ENCODE data around the gene PWP2.
"Not testable (repeated sequence)": the region's sequence is repeated elsewhere in the genome, so short reads cannot be mapped to it uniquely, and the experiment has no call there.

PWP2 gene

DNA sequence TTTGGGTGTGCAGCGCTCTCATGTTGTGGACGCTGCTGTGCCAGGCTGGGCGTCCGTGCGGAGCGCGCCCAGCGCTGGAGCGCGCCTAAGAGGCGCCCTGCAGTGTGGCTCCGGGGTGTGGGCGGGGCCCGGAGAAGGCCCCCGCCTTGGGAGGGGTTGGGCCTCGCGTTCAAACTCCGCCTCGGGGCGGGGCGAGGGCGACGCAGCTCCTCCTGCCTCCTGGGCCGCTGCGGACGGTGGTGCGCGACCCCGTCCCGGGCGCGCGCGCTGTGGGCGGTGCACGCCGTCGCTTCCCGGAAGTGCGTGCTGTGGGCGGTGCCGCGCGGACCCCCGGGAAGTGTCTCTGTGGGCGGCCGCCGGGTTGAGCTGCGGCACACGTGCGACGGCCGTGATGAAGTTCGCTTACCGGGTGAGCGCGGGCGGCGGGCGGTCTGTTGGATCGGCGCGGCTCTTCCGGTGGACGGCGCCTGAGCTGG lies at the start of gene PWP2:
Gene PWP2 (plus strand): TSS at position 374 of the 476 bp plus-strand sequence. CDS start 18 bp downstream, at position 392.
- not testable (repeated sequence) for DNase-seq

- DNase-seq: no peak
Measured at GRCh38 chr21:44057960-44058651, 49.1 kb upstream of the PWP2 start.

DNA sequence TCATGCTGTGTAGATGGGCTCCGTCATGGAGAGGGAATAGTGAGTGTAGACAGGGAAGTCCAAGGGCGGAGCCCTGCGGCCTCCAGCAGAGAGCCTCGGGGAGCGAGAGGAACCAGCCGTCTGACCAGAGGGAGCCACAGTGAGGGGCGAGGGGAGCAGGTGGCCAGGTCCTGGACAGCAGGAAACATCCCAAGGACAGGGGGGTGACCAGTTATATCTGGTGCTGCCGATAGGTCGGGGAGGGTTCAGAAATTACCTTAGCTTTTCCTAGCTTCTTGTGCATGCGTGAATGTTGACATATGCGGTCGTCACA lies 48.6 kb upstream of the PWP2 start:
- no peak for DNase-seq

DNA sequence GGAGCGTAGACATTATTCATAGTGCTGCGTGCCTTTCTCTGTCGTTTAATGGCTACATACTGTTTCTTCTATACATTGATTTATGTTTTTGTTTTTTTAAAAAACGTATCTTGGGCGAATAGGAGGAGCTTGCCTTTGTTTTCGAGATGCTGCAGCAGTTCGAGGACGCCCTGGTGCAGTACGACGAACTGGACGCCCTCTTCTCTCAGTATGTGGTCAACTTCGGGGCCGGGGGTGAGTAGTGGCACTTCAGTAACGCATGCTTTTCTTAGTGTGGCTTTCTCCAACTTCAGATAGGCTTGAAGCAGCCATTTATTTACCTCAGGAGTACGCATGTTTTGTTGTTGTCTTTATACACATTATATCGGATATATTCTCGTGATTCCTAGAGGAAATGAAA lies 48.2 kb upstream of the PWP2 start:
- DNase-seq: no peak

DNA sequence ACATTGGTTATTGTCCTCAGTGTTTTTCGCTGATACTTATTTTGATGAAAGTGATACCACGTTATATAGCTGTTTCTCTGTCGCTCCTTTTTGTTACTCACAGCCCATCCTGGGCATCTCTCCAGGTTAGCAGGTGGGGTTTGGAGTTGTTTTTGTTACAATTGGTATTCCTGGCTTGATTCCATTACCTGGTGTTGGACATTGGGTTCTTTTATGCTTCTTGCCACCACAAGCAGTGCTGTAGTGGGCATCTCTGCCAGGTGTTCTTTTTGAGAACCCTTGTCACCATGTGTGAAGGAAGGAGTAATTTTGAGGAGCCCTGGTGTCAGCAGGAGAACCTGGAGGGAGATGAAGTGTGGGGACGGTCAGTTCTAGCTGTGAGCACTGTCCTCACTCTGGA lies 47.5 kb upstream of the PWP2 start:
- no peak for DNase-seq

- no peak for DNase-seq
Measured at GRCh38 chr21:44062380-44062779, 44.8 kb upstream of the PWP2 start.

DNA sequence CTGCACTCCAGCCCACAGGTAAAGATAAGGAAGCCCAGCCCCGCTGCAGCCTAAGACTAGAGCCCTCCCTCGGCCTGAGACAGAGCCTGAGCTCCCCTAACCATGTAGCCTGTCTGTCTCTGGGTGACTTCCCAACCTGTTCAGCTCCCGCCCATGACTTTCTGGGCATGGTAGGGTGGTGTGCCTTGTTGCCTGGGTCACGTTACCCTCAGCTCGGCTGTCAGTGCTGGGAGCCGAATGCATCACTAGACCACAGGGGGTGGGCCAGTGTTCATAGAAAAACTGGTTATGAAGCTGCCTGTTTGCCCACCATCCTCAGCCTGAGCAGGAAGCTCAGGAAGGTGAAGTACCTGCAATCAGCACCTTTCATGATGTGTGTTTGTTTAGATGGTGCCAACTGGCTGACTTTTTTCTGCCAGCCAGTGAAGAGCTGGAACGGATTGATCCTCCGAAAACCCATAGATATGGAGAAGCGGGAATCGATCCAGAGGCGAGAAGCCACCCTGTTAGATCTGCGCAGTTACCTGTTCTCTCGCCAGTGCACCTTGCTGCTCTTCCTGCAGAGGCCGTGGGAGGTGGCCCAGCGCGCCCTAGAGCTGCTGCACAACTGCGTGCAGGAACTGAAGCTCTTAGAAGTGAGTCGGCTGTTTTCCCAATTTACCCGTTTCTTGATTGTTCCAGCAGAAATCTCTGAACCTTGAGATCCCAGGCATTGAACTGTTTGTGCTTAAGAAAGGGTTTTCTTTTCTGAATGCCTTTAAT lies 43.9 kb upstream of the PWP2 start:
- no peak for DNase-seq

DNA sequence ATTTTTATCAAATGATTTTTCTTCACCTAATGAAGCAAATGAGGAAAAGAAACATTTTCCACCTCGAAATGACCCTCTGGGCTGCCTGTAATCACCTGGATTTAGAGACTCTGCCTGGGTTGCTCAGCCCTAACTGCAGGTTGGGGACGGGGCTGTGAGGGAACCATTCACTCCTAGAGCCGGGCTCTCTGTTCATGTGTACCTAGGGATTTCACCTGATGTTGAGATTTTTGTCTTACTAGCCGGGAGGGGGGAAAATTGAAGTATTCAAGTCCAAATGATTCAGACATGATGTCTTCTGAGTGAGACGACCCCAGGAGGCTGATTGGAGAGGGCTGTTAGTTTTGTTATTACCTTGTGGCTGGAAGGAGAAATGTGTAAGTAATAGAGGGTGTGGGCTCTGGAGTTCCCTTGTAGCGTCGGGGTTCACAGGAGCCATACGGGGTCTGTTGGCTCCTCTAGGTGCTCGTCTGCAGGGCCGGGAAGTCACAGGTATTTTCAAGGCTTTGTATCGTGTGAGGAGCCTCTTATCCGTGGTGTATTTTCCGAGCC lies 42.3 kb upstream of the PWP2 start:
- DNase-seq: no peak

- no peak for DNase-seq
Measured at GRCh38 chr21:44065428-44065827, 41.8 kb upstream of the PWP2 start.

GRCh38 chr21:44066116-44066515 lies 41.1 kb upstream of the PWP2 start:
- DNase-seq: no peak

DNA sequence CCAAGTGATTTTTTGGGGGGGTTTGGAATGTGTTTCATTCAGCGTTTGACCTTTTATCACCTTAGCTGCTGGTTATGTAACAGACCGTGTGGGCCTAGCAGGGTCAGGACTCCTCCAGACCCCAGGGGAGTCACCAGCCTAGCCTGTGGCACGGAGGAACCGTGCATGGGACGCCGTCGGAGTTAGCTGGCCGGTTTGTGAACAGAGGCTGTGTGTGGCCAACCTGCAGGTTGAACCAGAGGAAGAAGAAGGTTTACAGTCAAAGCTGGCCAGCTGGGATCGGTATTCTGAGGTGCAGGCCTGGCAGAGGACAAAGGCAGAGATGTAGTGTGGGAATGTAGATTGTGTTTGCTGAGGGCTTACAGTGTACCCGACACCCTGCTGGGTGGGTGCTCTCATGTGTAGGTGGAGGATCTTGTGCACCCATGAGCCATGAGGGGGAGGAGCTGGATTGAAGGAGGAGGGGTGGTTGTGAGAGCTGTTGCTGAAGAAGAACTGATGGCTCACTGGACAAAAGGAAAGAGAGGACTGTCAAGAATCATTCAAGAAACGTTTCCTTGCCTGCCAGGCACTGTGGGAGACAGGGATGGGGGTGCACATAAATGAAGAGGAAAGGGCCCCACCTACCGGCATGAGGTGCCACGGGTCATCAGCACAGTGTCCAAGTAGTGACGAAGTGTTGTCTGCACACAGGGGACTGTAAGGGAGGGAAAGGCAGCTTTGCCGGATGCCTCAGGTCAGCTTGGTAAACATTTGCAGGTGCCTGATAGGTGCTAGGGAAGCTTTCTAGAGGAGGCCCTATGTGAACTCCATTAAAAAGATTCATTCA lies 40.0 kb upstream of the PWP2 start:
- DNase-seq: no peak

DNA sequence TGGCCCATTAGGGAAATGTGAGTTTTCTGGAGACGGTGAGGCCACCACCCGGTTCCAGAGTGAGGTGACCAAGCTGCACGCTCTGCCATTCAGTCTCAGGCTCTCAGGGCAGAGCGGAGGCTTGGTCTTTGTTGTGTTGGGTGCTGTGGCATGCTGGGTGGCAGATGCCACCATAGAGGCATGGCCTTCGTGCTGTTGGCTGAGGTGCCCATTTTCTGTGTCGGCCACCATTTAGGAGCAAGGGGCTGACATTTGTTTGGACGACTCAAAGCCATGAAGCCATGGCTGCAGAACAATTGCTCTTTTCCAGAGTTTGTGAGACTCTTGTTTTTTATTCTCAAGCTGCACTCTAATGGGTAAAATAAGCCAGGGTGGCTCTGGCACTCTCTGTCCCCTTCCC lies 36.8 kb upstream of the PWP2 start:
- DNase-seq: no peak

- DNase-seq: no peak
Measured at GRCh38 chr21:44071359-44072104, 35.7 kb upstream of the PWP2 start.

GRCh38 chr21:44072111-44072510 lies 35.1 kb upstream of the PWP2 start:
- no peak for DNase-seq

GRCh38 chr21:44074315-44074958 lies 32.8 kb upstream of the PWP2 start:
- DNase-seq: no peak

DNA sequence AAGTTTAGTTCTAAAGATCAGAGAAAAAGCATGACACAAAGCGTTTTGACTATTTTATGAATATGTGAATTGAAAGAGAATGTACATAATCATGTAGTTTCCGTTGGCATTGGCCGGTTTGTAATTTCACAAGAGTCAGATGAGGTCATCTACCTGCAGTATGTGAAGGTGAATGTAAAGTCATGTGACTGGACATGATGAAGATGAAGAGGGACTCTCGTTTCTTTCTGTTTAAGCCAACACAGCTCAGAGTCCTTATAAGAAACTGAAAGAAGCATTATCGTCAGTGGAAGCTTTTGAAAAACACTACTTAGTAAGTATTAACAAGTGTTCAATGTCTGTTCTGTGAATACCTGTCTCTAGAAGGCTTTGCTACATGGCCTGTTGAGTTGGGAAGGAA lies 30.9 kb upstream of the PWP2 start:
- no peak for DNase-seq

- no peak for DNase-seq
Measured at GRCh38 chr21:44078411-44078981, 28.7 kb upstream of the PWP2 start.

DNA sequence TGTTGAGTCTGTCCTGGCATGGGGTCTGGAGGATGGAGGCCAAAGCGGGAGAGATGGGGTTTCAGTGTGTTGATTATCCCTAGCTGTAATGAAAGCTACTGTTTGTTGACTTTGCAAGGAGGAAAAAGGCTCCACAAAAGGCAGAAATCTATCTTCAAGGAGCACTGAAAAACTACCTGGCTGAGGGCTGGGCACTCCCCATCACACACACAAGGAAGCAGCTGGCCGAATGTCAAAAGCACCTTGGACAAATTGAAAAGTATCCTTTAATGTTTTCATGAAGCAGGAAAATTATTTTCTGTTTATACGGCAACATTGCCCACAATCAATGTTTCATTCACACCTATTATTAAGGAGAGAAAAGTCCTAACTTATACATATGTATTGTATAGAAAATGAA lies 27.8 kb upstream of the PWP2 start:
- DNase-seq: no peak

DNA sequence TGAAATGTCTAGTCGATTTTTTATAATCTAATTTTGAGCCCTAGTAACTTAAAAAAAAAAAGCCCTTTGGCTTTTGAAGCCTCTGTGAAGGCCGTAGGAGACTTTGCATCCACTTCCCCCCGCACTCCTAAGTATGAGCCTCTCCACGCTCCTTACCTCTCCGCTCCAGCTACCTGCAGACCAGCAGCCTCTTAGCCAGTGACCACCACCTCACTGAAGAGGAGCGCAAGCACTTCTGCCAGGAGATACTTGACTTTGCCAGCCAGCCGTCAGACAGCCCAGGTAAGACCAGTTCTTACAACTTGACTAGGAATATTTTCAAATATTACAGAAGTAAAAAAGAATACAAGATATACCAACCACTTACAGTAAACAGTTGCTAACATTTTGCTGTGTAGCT lies 27.4 kb upstream of the PWP2 start:
- DNase-seq: no peak

- DNase-seq: no peak
Measured at GRCh38 chr21:44082648-44083440, 24.4 kb upstream of the PWP2 start.
